PC-9 (cell line): ENCODE data around the gene GMPPA. TPM values are rescaled to one million over a fixed set of nuclear protein-coding genes. Genes with fewer than 3 reads are reported as not detected.

ENCODE experiments used
- BruUV-seq: library from RNA; stranded (reverse); fragments of 400-500 nt; replicated peaks from 2 replicates; lab custom pipeline; 2021; lab: Mats Ljungman, UMichigan
- CTCF ChIA-PET: fragments of 300-600 bp; sonication (Branson Sonifier 250); formaldehyde crosslinking; loops from one replicate; lab custom pipeline; 2022; ENCODE audit warnings: antibody characterized with exemption; lab: Charles Lee
- POLR2A ChIA-PET: fragments of 300-600 bp; sonication (Branson Sonifier 250); formaldehyde crosslinking; loops from one replicate; lab custom pipeline; 2022; ENCODE audit warnings: antibody characterized with exemption; ENCODE audit not compliant: unreplicated experiment; lab: Charles Lee
- DNase-seq, 2 experiments: peaks; one replicate each; pipeline versions ENCODE4 v3.0.0 to v3.0.0-alpha.2; 2015 to 2022; ENCODE audit warnings: mixed read lengths in 1 of 2
- H2AFZ ChIP-seq: fragments of 200-600 bp; sonication (generic); 2 replicates; pipeline ENCODE4 v1.8.1; 2017; ENCODE audit warnings: antibody characterized with exemption
- H3F3A ChIP-seq: fragments of 200-600 bp; sonication (generic); 2 replicates; pipeline ENCODE4 v1.8.1; 2017; ENCODE audit warnings: antibody characterized with exemption, mild to moderate bottlenecking, low read depth; ENCODE audit not compliant: insufficient read depth
- H3K27ac ChIP-seq: fragments of 200-600 bp; sonication (generic); 2 replicates; pipeline ENCODE4 v1.6.1; 2016; ENCODE audit warnings: mixed run types
- H3K27me3 ChIP-seq: fragments of 200-600 bp; sonication (generic); 2 replicates; pipeline ENCODE4 v1.6.1; 2016; ENCODE audit warnings: low read depth, mixed run types; ENCODE audit not compliant: insufficient read depth
- H3K36me3 ChIP-seq: fragments of 200-600 bp; sonication (generic); 2 replicates; pipeline ENCODE4 v1.6.1; 2016; ENCODE audit warnings: low read depth, mixed run types
- H3K4me1 ChIP-seq: fragments of 200-600 bp; sonication (generic); replicated peaks from 2 replicates; pipeline ENCODE4 v1.6.1; 2016; ENCODE audit warnings: mixed run types; ENCODE audit not compliant: insufficient read depth
- H3K4me2 ChIP-seq: fragments of 200-600 bp; sonication (generic); 2 replicates; pipeline ENCODE4 v1.6.1; 2017; ENCODE audit warnings: mixed run types
- H3K4me3 ChIP-seq: fragments of 200-600 bp; sonication (generic); 2 replicates; pipeline ENCODE4 v1.6.1; 2016; ENCODE audit warnings: mixed run types
- H3K79me2 ChIP-seq: fragments of 200-600 bp; sonication (generic); 2 replicates; pipeline ENCODE4 v1.6.1; 2017; ENCODE audit warnings: low read depth, mixed run types
- H3K9me2 ChIP-seq: fragments of 200-600 bp; sonication (generic); 2 replicates; pipeline ENCODE4 v1.8.1; 2017; ENCODE audit warnings: mild to moderate bottlenecking; ENCODE audit not compliant: insufficient read depth
- H3K9me3 ChIP-seq: fragments of 200-600 bp; sonication (generic); 2 replicates; pipeline ENCODE4 v1.8.1; 2016; ENCODE audit warnings: low read depth; ENCODE audit not compliant: insufficient read depth
- H4K20me1 ChIP-seq: fragments of 200-600 bp; sonication (generic); 2 replicates; pipeline ENCODE4 v1.8.1; 2017; ENCODE audit not compliant: insufficient read depth
- CTCF ChIP-seq: fragments of 200-600 bp; sonication (generic); conservative IDR thresholded peaks from 2 replicates; pipeline ENCODE4 v1.6.1; 2017; ENCODE audit warnings: mixed run types, antibody characterized with exemption, mild to moderate bottlenecking, moderate library complexity
- EZH2 ChIP-seq: fragments of 200-600 bp; sonication (generic); IDR thresholded peaks from 2 replicates; pipeline ENCODE4 v1.8.0; 2017; ENCODE audit warnings: antibody characterized with exemption, low read depth
- intact Hi-C: fragments of 100-400 bp; cut with micrococcal nuclease; formaldehyde crosslinking; loops from one replicate; pipeline ENCODE4 v1.10.0; 2022; ENCODE audit not compliant: unreplicated experiment
- total RNA-seq: library from RNA; stranded (reverse); gene quantifications from 2 replicates; pipeline ENCODE4 v1.2.3, GENCODE V29; 2021

Gene GMPPA
- total RNA-seq, 1 experiment from 2014 or later = 57.2 TPM

- TF ChIP-seq EZH2 (no peak), CTCF (no peak)
- Histone ChIP-seq H3K9me3 (no peaks in the 10 kb centered on the region), H3K4me1 (peaks cover 15% of the 10 kb centered on the region), H4K20me1 (no peaks in the 10 kb centered on the region), H3F3A (peaks cover 5% of the 10 kb centered on the region; the same call in 1 of the 2 replicates), H3K36me3 (no peaks in the 10 kb centered on the region), H3K79me2 (no peaks in the 10 kb centered on the region), H3K4me3 (no peak overlapping the region), H3K27me3 (peaks cover 33% of the 10 kb centered on the region), H2AFZ (no peak overlapping the region), H3K27ac (no peak overlapping the region), H3K4me2 (no peak overlapping the region), H3K9me2 (no peaks in the 10 kb centered on the region)
- ChIA-PET POLR2A (interaction anchor here (0.6 kb wide), 1 partner anchor 84 kb away, joined by 3 read pairs; no protein-coding TSS in a partner anchor), CTCF (interaction anchor here (0.8 to 0.9 kb wide), 2 partner anchors 17 to 122 kb away, joined by 3 to 4 read pairs; no protein-coding TSS in a partner anchor)
- DNase-seq = no peak
- BruUV-seq = no TSS peak
- intact Hi-C loops = no loop called here
Observed at GRCh38 chr2:219526320-219527075, 27.8 kb downstream of the GMPPA start.

GRCh38 chr2:219527076-219527394 is 28.3 kb downstream of the GMPPA start:
- no peaks in the 10 kb centered on the region for H3K9me2 ChIP-seq
- ChIA-PET CTCF (interaction anchor here (0.8 to 1.4 kb wide), 2 partner anchors 17 to 122 kb away, joined by 4 read pairs; no protein-coding TSS in a partner anchor), POLR2A (interaction anchor here (0.6 kb wide), 1 partner anchor 85 kb away, joined by 3 read pairs; no protein-coding TSS in a partner anchor)

GRCh38 chr2:219527472-219527871 is 28.8 kb downstream of the GMPPA start:
- no peak for DNase-seq
- intact Hi-C loops = no loop called here
- TF ChIP-seq CTCF (no peak), EZH2 (no peak)
- Histone ChIP-seq H3K4me2 (no peak overlapping the region), H3K79me2 (no peaks in the 10 kb centered on the region), H2AFZ (no peak overlapping the region), H3K27me3 (peaks cover 36% of the 10 kb centered on the region), H3K9me2 (no peaks in the 10 kb centered on the region), H3K4me1 (peaks cover 5% of the 10 kb centered on the region; the same call in 1 of the 2 replicates), H4K20me1 (no peaks in the 10 kb centered on the region), H3K27ac (no peak overlapping the region), H3F3A (no peaks in the 10 kb centered on the region), H3K4me3 (no peak overlapping the region), H3K9me3 (no peaks in the 10 kb centered on the region), H3K36me3 (no peaks in the 10 kb centered on the region)
- POLR2A ChIA-PET = interaction anchor here (0.6 kb wide), 2 partner anchors 85 to 139 kb away, joined by 3 to 5 read pairs; no protein-coding TSS in a partner anchor
- CTCF ChIA-PET = interaction anchor here (0.8 to 1.4 kb wide), 2 partner anchors 18 to 123 kb away, joined by 4 read pairs; no protein-coding TSS in a partner anchor
- BruUV-seq = no TSS peak

More at GRCh38 chr2:219527076-219527394, 28.3 kb downstream of the GMPPA start:
- peak in 1 of 2 experiments; percentile 51 for DNase-seq
- TF ChIP-seq EZH2 = no peak
- no peak for TF ChIP-seq CTCF
- Histone ChIP-seq H3K79me2 (no peaks in the 10 kb centered on the region), H3K27ac (no peak overlapping the region), H2AFZ (no peak overlapping the region), H4K20me1 (no peaks in the 10 kb centered on the region), H3K4me2 (no peak overlapping the region), H3K27me3 (peaks cover 33% of the 10 kb centered on the region), H3K4me1 (peaks cover 10% of the 10 kb centered on the region), H3K36me3 (no peaks in the 10 kb centered on the region), H3K4me3 (no peak overlapping the region), H3F3A (no peaks in the 10 kb centered on the region), H3K9me3 (no peaks in the 10 kb centered on the region)
- intact Hi-C loops = no loop called here
- BruUV-seq = no TSS peak
